ENCODE measurements around the gene SPTBN5.

DNA sequence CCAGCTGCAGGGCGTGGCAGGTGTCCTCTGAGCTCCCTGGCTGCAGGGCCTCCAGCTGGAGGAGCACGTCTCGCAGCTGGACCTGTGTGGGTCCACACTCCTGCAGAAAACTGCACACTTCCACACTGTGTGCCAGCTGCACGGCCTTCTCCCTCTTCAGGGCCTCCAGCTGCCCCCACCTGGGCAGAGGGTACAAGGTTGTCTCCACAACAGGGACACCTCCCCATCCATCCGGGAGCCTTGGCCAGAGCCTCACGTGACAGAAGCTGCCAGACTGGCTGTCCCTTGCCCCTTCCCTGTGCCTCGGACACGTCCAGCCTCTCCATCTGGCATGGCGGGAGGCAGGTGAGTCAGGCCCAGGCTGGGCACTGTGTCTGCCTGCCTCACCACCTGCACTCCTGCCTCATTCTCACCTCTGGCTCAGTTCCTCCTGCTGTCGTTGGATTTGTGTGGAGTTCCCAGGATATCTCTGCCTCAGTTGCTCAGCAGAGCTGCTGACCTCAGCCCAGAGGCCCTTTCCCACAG lies 14.5 kb downstream of the SPTBN5 start:
- no peak for TF ChIP-seq POLR2A (IDR thresholded peaks at IDR 0.05; ENCODE audit: borderline replicate concordance, extremely low read depth, insufficient read depth, insufficient read length)
- TF ChIP-seq, protein P1, sequence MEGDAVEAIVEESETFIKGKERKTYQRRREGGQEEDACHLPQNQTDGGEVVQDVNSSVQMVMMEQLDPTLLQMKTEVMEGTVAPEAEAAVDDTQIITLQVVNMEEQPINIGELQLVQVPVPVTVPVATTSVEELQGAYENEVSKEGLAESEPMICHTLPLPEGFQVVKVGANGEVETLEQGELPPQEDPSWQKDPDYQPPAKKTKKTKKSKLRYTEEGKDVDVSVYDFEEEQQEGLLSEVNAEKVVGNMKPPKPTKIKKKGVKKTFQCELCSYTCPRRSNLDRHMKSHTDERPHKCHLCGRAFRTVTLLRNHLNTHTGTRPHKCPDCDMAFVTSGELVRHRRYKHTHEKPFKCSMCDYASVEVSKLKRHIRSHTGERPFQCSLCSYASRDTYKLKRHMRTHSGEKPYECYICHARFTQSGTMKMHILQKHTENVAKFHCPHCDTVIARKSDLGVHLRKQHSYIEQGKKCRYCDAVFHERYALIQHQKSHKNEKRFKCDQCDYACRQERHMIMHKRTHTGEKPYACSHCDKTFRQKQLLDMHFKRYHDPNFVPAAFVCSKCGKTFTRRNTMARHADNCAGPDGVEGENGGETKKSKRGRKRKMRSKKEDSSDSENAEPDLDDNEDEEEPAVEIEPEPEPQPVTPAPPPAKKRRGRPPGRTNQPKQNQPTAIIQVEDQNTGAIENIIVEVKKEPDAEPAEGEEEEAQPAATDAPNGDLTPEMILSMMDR (IDR thresholded peaks at IDR 0.05 in 2 of 3, conservative IDR thresholded peaks at IDR 0.05 in 1 of 3; ENCODE audit: borderline replicate concordance in 1 of 3, insufficient read depth in 1 of 3, low read depth in 2 of 3, low read length in 2 of 3) = no peak
- TF ChIP-seq SIN3A (IDR thresholded peaks at IDR 0.05; ENCODE audit: low read depth) = no peak
- TF ChIP-seq, protein P2, sequence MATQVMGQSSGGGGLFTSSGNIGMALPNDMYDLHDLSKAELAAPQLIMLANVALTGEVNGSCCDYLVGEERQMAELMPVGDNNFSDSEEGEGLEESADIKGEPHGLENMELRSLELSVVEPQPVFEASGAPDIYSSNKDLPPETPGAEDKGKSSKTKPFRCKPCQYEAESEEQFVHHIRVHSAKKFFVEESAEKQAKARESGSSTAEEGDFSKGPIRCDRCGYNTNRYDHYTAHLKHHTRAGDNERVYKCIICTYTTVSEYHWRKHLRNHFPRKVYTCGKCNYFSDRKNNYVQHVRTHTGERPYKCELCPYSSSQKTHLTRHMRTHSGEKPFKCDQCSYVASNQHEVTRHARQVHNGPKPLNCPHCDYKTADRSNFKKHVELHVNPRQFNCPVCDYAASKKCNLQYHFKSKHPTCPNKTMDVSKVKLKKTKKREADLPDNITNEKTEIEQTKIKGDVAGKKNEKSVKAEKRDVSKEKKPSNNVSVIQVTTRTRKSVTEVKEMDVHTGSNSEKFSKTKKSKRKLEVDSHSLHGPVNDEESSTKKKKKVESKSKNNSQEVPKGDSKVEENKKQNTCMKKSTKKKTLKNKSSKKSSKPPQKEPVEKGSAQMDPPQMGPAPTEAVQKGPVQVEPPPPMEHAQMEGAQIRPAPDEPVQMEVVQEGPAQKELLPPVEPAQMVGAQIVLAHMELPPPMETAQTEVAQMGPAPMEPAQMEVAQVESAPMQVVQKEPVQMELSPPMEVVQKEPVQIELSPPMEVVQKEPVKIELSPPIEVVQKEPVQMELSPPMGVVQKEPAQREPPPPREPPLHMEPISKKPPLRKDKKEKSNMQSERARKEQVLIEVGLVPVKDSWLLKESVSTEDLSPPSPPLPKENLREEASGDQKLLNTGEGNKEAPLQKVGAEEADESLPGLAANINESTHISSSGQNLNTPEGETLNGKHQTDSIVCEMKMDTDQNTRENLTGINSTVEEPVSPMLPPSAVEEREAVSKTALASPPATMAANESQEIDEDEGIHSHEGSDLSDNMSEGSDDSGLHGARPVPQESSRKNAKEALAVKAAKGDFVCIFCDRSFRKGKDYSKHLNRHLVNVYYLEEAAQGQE (IDR thresholded peaks at IDR 0.05; ENCODE audit: low read depth) = no peak
- TF ChIP-seq EZH2 (IDR thresholded peaks at IDR 0.05) = no peak
- TF ChIP-seq POLR2AphosphoS5 (IDR thresholded peaks at IDR 0.05; ENCODE audit: low read depth, low read length) = no peak
- no peak for TF ChIP-seq SRF (IDR thresholded peaks at IDR 0.05; ENCODE audit: low read depth)

All from HCT116 (cell line).